ENCODE data around the gene RNF126. TPM values are rescaled to one million over a fixed set of nuclear protein-coding genes. Genes with fewer than 3 reads are reported as not detected.
A peak's percentile ranks its signal among the peaks of the same experiment; 100 is the strongest.

The RNF126 gene
- total RNA-seq, 2 experiments from 2014 or later, result 84.4 to 89.7 TPM

DNA sequence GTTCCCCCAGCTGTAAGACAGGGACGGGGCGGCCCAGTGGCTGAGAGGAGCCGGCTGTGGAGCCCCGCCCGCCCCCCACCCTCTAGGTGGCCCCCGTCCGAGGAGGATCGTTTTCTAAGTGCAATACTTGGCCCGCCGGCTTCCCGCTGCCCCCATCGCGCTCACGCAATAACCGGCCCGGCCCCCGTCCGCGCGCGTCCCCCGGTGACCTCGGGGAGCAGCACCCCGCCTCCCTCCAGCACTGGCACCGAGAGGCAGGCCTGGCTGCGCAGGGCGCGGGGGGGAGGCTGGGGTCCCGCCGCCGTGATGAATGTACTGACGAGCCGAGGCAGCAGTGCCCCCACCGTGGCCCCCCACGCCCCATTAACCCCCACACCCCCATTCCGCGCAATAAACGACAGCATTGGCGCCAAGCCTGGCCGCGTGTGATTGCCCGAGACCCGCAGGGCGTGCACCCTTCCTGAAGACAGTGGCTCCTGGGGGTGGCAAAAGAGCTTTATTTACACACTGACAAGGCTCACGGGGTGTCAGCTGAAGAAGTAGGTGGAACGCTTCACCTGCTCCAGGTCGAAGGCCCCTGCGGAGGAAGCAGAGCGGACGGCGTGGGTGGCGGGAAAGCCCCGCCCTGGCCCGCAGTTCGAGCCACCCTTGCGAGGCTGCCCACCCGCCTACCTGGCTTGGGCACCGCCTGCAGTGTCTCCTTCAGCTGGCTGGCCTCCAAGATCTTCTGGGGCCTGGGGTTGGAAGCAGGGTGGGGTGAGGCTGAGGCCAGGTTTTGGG lies 46.1 kb downstream of the RNF126 start:
- H3K27ac Mint-ChIP-seq, result no peak overlapping the region

DNA sequence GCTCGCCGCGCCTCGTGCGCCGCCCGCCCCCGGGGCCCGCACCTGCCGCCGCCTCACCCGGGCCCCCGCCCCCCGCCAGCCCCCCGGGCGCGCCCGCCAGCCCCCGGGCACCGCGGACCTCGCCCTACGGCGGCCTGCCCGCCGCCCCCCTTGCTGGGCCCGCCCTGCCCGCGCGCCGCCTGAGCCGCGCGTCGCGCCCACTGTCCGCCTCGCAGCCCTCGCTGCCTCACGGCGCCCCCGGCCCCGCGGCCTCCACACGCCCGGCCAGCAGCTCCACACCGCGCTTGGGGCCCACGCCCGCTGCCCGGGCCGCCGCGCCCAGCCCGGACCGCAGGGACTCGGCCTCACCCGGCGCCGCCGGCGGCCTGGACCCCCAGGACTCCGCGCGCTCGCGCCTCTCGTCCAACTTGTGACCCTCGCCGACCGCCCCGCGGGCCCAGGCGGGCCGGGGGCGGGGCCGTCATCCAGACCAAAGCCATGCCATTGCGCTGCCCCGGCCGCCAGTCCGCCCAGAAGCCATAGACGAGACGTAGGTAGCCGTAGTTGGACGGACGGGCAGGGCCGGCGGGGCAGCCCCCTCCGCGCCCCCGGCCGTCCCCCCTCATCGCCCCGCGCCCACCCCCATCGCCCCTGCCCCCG lies 46.8 kb downstream of the RNF126 start:
- CTCF ChIA-PET, result no interaction called here
- peaks cover 24% of the 10 kb centered on the region for H3K36me3 Mint-ChIP-seq
- peaks cover 20% of the 10 kb centered on the region for H3K4me1 Mint-ChIP-seq (ENCODE audit: low read depth)
- no peak overlapping the region for H3K27ac Mint-ChIP-seq
- intact Hi-C loops (cut with micrococcal nuclease), result no loop called here
- H3K4me3 Mint-ChIP-seq, result no peak overlapping the region
- DNase-seq, result no peak
- POLR2A ChIA-PET, result no interaction called here
- H3K27me3 Mint-ChIP-seq, result no peaks in the 10 kb centered on the region
- no peaks in the 10 kb centered on the region for H3K9me3 Mint-ChIP-seq

More for the DNA sequence above, 46.1 kb downstream of the RNF126 start:
- Mint-ChIP-seq H3K27me3 (no peaks in the 10 kb centered on the region), H3K9me3 (no peaks in the 10 kb centered on the region), H3K36me3 (peaks cover 24% of the 10 kb centered on the region), H3K4me3 (no peak overlapping the region), H3K4me1 (ENCODE audit: low read depth) (peaks cover 14% of the 10 kb centered on the region)
- CTCF ChIA-PET, result no interaction called here
- DNase-seq, result peak; percentile 18
- POLR2A ChIA-PET, result no interaction called here
- intact Hi-C loops (cut with micrococcal nuclease), result no loop called here

DNA sequence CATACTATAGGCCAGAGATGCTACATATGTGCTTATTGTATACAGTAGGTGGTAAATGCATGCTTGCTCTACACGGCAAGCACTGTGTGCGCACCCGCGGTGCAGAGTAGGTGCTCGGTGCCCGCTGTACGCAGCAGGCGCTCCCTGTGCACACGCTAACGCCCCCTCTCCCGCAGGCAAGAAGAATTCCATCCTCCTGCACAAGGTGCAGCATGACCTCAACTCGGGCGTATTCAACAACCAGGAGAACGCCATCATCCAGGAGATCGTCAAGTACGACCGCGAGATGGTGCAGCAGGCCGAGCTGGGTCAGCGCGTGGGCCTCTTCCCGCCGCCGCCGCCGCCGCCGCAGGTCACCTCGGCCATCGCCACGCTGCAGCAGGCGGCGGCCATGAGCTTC lies 47.4 kb downstream of the RNF126 start:
- H3K9me3 Mint-ChIP-seq, result no peaks in the 10 kb centered on the region
- POLR2A ChIA-PET, result no interaction called here
- no peak overlapping the region for H3K4me3 Mint-ChIP-seq
- peaks cover 24% of the 10 kb centered on the region for H3K4me1 Mint-ChIP-seq (ENCODE audit: low read depth)
- intact Hi-C loops (cut with micrococcal nuclease), result no loop called here
- peaks cover 24% of the 10 kb centered on the region for H3K36me3 Mint-ChIP-seq
- no peaks in the 10 kb centered on the region for H3K27me3 Mint-ChIP-seq
- no peak overlapping the region for H3K27ac Mint-ChIP-seq
- DNase-seq, result no peak
- CTCF ChIA-PET, result no interaction called here

DNA sequence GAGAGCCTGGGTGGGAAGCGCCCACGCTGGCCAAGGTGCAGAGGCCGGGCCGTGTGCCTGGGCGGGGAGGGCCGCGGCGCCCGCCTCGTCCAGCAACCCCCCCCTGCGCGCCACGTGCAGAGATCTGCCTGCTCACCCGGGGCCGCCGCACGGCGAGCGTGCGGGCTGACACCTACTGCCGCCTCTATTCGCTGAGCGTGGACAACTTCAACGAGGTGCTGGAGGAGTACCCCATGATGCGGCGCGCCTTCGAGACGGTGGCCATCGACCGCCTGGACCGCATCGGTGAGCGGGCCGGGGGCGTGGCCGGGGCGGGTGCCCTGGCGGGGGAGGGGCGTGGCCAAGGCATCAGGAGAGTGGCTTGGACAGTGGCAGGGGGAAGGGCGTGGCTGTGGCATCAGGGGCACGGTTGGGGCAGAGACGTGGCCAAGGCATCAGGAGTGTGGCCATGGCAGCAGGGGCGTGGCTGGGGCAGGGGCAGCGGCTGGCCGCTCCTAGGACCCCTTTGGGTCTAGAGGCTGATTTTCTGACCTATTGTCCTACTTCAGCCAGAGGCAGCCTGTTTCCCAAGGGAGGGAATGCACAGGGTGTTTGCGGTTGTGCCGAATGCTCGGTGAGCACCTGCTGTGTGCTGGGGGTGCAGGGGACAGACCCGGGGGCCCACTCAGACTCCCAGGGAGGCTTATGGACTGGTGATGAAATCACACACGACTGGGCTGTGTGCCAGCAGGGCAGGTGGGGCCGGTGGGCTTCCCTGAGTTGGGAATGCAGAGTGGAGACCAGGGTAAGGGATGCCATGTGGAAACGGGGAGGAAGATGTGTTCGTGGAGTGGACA lies 49.1 kb downstream of the RNF126 start:
- Mint-ChIP-seq H3K27ac (no peak overlapping the region), H3K9me3 (no peaks in the 10 kb centered on the region), H3K27me3 (no peaks in the 10 kb centered on the region), H3K4me3 (no peak overlapping the region), H3K4me1 (ENCODE audit: low read depth) (peaks cover 26% of the 10 kb centered on the region), H3K36me3 (peaks cover 23% of the 10 kb centered on the region)
- intact Hi-C loops (cut with micrococcal nuclease), result no loop called here
- ChIA-PET CTCF (no interaction called here), POLR2A (no interaction called here)
- DNase-seq, result no peak

DNA sequence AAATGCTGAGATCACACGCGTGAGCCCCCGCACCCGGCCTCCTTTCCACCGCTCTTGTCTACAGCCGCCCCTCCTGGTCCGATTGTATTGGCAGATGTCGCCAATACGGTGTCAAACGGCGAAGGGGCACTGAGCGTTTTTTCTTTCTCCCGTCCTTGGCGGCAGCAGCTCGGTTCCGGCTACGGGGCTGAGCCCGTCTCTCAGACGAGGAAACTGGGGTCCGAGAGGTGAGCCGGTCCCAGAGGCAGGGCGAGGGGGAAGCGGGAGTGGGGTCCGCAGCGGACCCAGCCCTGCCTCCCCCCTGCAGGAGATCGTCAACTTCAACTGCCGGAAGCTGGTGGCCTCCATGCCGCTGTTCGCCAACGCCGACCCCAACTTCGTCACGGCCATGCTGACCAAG lies 50.1 kb downstream of the RNF126 start:
- Mint-ChIP-seq H3K27me3 (no peaks in the 10 kb centered on the region), H3K4me3 (no peak overlapping the region), H3K9me3 (no peaks in the 10 kb centered on the region), H3K4me1 (ENCODE audit: low read depth) (peaks cover 26% of the 10 kb centered on the region), H3K27ac (no peak overlapping the region), H3K36me3 (peaks cover 20% of the 10 kb centered on the region)
- CTCF ChIA-PET, result interaction anchor here (0.7 kb wide), 1 partner anchor 18 kb away, joined by 3 read pairs; no protein-coding TSS in a partner anchor
- POLR2A ChIA-PET, result no interaction called here
- DNase-seq, result no peak
- intact Hi-C loops (cut with micrococcal nuclease), result no loop called here

DNA sequence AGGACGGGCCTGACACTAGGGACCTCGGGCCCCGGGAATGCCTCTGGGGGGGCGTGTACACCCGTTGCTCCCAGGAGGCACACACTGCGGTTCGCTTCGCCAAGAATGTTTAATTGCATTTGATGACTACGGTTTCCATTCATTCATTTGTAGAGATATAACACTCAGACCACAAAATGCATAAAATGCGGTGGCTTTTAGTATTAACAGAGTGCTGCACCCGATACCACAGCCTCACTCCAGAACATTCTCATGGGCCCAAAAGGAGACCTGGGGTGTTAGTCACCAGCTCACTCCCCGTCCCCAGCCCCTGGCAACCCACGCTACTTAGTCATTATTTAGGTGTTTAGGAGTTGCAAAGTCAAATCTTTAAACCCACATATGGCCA lies 51.5 kb downstream of the RNF126 start:
- peak; percentile 92 for DNase-seq
- POLR2A ChIA-PET, result interaction anchor here (0.7 to 1.5 kb wide), 5 partner anchors 13 to 101 kb away, joined by 3 to 4 read pairs (median 4); partner anchors contain the start of genes POLRMT and RNF126
- peaks cover 16% of the 10 kb centered on the region for H3K36me3 Mint-ChIP-seq

DNA sequence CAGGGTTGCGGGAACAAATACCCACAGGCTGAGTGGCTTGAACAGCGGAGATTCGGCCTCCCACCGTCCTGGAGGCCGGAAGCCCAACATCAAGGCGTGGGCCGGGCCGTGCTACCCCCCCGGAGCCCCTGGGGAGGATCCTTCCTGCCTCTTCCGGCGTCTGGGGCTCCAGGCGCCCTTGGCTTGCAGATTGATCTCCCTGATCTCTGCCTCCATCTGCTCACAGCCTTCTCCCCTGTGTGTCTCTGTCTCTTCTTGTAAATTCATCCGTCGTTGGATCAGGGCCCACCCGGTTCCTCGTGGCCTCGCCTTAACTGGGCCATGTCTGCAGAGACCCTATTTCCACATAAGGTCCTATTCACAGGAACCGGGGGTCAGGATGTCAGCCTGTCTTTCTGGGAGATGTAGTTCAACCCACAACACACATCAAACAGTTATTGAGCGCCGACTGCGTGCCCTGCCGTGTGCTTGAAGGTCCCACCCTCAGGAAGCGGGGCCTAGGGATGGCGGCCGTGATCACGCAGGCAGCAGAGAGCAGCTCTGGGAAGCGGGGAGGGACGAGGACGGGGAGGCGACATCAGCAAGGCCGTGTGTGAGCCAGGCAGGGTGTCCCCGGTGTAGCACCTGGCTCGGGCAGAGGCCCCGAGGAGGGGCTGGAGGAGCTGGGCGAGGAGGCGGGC lies 52.1 kb downstream of the RNF126 start:
- intact Hi-C loops (cut with micrococcal nuclease), result loop anchor here (1.0 to 2.0 kb wide), 5 partner anchors 22 to 70 kb away; partner anchors contain the start of genes BSG, HCN2 and POLRMT
- Mint-ChIP-seq H3K36me3 (peaks cover 16% of the 10 kb centered on the region), H3K4me1 (ENCODE audit: low read depth) (peaks cover 26% of the 10 kb centered on the region), H3K27me3 (no peaks in the 10 kb centered on the region), H3K27ac (peak overlapping the region; percentile 95), H3K9me3 (no peaks in the 10 kb centered on the region), H3K4me3 (peak overlapping the region; percentile 79)
- ChIA-PET POLR2A (interaction anchor here (1.1 to 1.5 kb wide), 2 partner anchors 49 to 101 kb away, joined by 3 to 4 read pairs; no protein-coding TSS in a partner anchor), CTCF (interaction anchor here (1.0 to 2.5 kb wide), 5 partner anchors 18 to 373 kb away, joined by 3 to 8 read pairs (median 5); partner anchors contain the start of gene CDC34)
- peak; percentile 78 for DNase-seq

More for the DNA sequence above, 51.5 kb downstream of the RNF126 start:
- intact Hi-C loops (cut with micrococcal nuclease), result loop anchor here (1.0 to 2.0 kb wide), 5 partner anchors 22 to 69 kb away; partner anchors contain the start of genes BSG, HCN2 and POLRMT
- CTCF ChIA-PET, result interaction anchor here (1.0 to 2.5 kb wide), 5 partner anchors 17 to 633 kb away, joined by 3 to 8 read pairs (median 4); partner anchors contain the start of gene CDC34
- peak overlapping the region; percentile 95 for H3K27ac Mint-ChIP-seq
- H3K27me3 Mint-ChIP-seq, result no peaks in the 10 kb centered on the region
- H3K9me3 Mint-ChIP-seq, result no peaks in the 10 kb centered on the region
- H3K4me3 Mint-ChIP-seq, result peak overlapping the region; percentile 79
- peaks cover 26% of the 10 kb centered on the region for H3K4me1 Mint-ChIP-seq (ENCODE audit: low read depth)

DNA sequence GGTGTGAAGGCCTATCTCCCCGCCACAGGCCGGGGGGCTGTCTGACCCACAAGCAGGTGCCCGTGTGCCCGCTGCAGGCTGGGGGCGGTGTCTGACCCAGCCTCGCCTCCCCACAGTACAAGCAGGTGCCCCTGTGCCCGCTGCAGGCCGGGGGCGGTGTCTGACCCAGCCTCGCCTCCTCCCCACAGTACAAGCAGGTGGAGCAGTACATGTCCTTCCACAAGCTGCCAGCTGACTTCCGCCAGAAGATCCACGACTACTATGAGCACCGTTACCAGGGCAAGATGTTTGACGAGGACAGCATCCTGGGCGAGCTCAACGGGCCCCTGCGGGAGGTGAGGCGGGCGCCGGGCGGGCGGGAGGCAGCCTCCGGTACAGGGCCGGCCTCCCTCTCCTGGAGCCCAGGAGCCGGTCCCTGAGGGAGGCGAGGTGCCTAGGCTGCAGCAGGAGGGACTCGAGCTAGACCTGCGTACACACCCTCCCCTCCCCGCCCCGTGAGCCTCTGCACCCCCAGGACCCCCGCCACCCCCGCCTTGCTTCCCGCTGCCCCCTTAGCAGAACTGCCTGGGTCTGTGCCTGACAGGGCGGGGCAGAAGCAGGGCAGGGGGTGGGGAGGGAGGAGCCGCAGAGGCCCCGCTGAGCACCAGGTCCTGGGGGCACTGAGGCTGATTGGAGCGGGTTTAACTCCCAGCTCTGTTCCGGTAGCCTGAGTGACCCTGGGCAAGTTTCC lies 52.8 kb downstream of the RNF126 start:
- Mint-ChIP-seq H3K9me3 (no peaks in the 10 kb centered on the region), H3K36me3 (peaks cover 11% of the 10 kb centered on the region), H3K27me3 (no peaks in the 10 kb centered on the region), H3K27ac (peak overlapping the region; percentile 95), H3K4me1 (ENCODE audit: low read depth) (peaks cover 23% of the 10 kb centered on the region), H3K4me3 (peak overlapping the region; percentile 79)
- DNase-seq, result peak; percentile 68
- POLR2A ChIA-PET, result interaction anchor here (1.5 kb wide), 1 partner anchor 50 kb away, joined by 4 read pairs; no protein-coding TSS in a partner anchor
- CTCF ChIA-PET, result interaction anchor here (1.4 to 2.5 kb wide), 2 partner anchors 26 to 78 kb away, joined by 5 to 8 read pairs; partner anchors contain the start of gene CDC34
- intact Hi-C loops (cut with micrococcal nuclease), result loop anchor here (2.0 kb wide), 4 partner anchors 21 to 71 kb away; partner anchors contain the start of genes BSG and HCN2

DNA sequence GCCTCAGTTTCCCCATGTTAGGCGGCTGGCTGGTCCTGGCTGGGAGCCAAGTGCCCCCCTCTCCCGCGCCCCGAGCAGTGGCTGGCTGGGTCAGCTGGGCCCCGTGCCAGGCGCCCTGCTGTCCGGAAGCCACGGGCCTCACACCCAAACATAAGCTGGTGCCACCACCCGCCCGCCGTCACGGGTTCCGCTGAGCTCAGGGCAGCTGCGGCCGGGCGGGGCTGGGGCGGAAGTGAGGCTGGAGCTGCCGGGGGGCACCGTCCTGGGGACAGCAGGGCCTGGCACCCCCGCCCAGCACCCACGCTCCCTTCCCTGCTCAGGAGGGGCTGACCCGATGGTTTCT lies 54.0 kb downstream of the RNF126 start:
- H3K4me1 Mint-ChIP-seq (ENCODE audit: low read depth), result peaks cover 23% of the 10 kb centered on the region
- H3K9me3 Mint-ChIP-seq, result no peaks in the 10 kb centered on the region
- H3K4me3 Mint-ChIP-seq, result no peak overlapping the region
- no peak for DNase-seq
- H3K36me3 Mint-ChIP-seq, result peaks cover 4% of the 10 kb centered on the region
- H3K27ac Mint-ChIP-seq, result no peak overlapping the region
- POLR2A ChIA-PET, result no interaction called here
- intact Hi-C loops (cut with micrococcal nuclease), result no loop called here
- H3K27me3 Mint-ChIP-seq, result no peaks in the 10 kb centered on the region
- CTCF ChIA-PET, result no interaction called here

DNA sequence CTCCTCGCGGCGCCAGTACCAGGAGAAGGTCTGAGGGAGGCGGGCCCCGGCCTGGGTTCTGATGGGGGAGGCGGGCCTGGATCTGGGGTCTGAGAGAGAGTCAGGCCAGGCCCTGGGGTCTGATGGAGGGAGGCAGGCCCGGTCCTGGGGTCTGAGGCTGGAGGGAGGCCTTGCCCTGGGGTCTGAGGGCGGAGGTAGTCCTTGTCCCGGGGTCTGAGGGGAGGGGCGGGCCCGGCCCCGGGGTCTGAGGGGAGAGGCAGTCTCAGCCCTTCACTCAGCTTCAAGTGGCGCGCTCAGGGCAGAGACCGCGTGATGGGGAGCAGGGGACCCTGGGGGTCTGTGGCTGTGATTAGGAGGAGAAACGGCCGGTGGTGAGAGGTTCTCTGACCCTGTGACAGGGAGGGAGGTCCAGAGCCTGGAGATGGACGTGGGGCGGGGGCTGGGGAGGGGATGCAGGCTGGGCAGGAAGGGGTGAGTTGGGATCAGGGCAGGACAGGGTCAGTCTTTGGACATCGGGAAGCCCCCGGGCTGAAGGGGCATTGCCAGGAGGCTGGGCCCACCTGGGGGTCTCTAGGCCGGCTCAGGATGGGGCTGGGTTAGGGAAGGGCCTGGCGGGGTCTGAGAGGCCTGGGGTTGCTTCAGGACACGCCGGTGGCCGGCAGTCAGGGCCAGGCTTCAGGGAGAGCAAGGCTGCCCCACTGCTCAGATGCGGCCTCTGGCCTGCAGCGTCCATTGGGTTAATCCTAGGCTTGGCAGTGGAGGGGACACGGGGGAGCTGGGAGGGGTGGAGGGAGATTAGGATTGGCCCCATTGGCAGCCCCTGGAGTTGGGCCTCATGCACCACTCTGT lies 54.6 kb downstream of the RNF126 start:
- Mint-ChIP-seq H3K4me3 (no peak overlapping the region), H3K36me3 (peaks cover 4% of the 10 kb centered on the region), H3K27ac (no peak overlapping the region), H3K9me3 (no peaks in the 10 kb centered on the region), H3K4me1 (ENCODE audit: low read depth) (peaks cover 23% of the 10 kb centered on the region), H3K27me3 (no peaks in the 10 kb centered on the region)
- ChIA-PET POLR2A (no interaction called here), CTCF (interaction anchor here (1.8 kb wide), 1 partner anchor 20 kb away, joined by 6 read pairs; no protein-coding TSS in a partner anchor)
- intact Hi-C loops (cut with micrococcal nuclease), result no loop called here
- no peak for DNase-seq

Data from activated CD4-positive, alpha-beta memory T cell treated with anti-CD3 and anti-CD28 coated beads for 36 hours (primary cell).